Adipocyte (in vitro differentiated cells): ENCODE measurements around the gene TP53AIP1.
"Not testable (repeated sequence)": the region's sequence is repeated elsewhere in the genome, so short reads cannot be mapped to it uniquely, and the experiment has no call there.

Experiments used
- DNase-seq: peaks from one replicate; pipeline ENCODE4 v3.0.0-alpha.2; 2015; ENCODE audit warnings: low read depth
- H3K27me3 ChIP-seq: replicated peaks from 2 replicates; pipeline ENCODE4 v1.7.0; 2013; ENCODE audit warnings: mild to moderate bottlenecking, low read length, moderate library complexity; ENCODE audit not compliant: control insufficient read depth, insufficient read depth
- H3K36me3 ChIP-seq: 2 replicates; pipeline ENCODE4 v1.7.0; 2013; ENCODE audit warnings: low read length, mild to moderate bottlenecking, moderate library complexity; ENCODE audit not compliant: control insufficient read depth, insufficient read depth, severe bottlenecking
- H3K4me1 ChIP-seq: 2 replicates; pipeline ENCODE4 v1.7.0; 2013; ENCODE audit warnings: mild to moderate bottlenecking, low read length, moderate library complexity; ENCODE audit not compliant: control insufficient read depth, insufficient read depth
- H3K4me3 ChIP-seq: 2 replicates; pipeline ENCODE4 v1.7.0; 2013; ENCODE audit warnings: mild to moderate bottlenecking, low read length, moderate library complexity
- H3K9ac ChIP-seq: 2 replicates; pipeline ENCODE4 v1.7.0; 2013; ENCODE audit warnings: mild to moderate bottlenecking, low read length, moderate library complexity
- H3K9me3 ChIP-seq: 2 replicates; pipeline ENCODE4 v1.7.0; 2013; ENCODE audit warnings: mild to moderate bottlenecking, low read length, moderate library complexity; ENCODE audit not compliant: control insufficient read depth

The TP53AIP1 gene

GRCh38 chr11:128924510-128925249, 18.0 kb downstream of the TP53AIP1 start:
- peaks cover 54% of the 10 kb centered on the region for H3K27me3 ChIP-seq
- no peak overlapping the region for H3K4me3 ChIP-seq
- no peak overlapping the region for H3K9ac ChIP-seq
- H3K4me1 ChIP-seq = no peaks in the 10 kb centered on the region
- DNase-seq = no peak
- H3K36me3 ChIP-seq = no peaks in the 10 kb centered on the region
- no peaks in the 10 kb centered on the region for H3K9me3 ChIP-seq

GRCh38 chr11:128924104-128924503, 18.6 kb downstream of the TP53AIP1 start:
- Histone ChIP-seq H3K27me3 (peaks cover 58% of the 10 kb centered on the region), H3K4me3 (no peak overlapping the region), H3K36me3 (no peaks in the 10 kb centered on the region), H3K4me1 (no peaks in the 10 kb centered on the region), H3K9ac (no peak overlapping the region), H3K9me3 (no peaks in the 10 kb centered on the region)
- DNase-seq = no peak

- Histone ChIP-seq H3K4me1 (no peaks in the 10 kb centered on the region), H3K27me3 (peaks cover 53% of the 10 kb centered on the region), H3K4me3 (no peak overlapping the region)
Observed at GRCh38 chr11:128921793-128922192, 20.9 kb downstream of the TP53AIP1 start.

GRCh38 chr11:128920666-128921065, 22.0 kb downstream of the TP53AIP1 start:
- H3K4me1 ChIP-seq = no peaks in the 10 kb centered on the region
- no peak overlapping the region for H3K9ac ChIP-seq
- no peak overlapping the region for H3K4me3 ChIP-seq
- H3K27me3 ChIP-seq = peaks cover 50% of the 10 kb centered on the region
- DNase-seq = no peak
- H3K9me3 ChIP-seq = peaks cover 3% of the 10 kb centered on the region
- no peaks in the 10 kb centered on the region for H3K36me3 ChIP-seq

More at GRCh38 chr11:128921793-128922192, 20.9 kb downstream of the TP53AIP1 start:
- DNase-seq = no peak
- no peak overlapping the region for H3K9ac ChIP-seq
- no peaks in the 10 kb centered on the region for H3K36me3 ChIP-seq
- no peaks in the 10 kb centered on the region for H3K9me3 ChIP-seq

GRCh38 chr11:128919635-128920034, 23.0 kb downstream of the TP53AIP1 start:
- not testable (repeated sequence) for H3K4me1 ChIP-seq, H3K9me3 ChIP-seq, DNase-seq, H3K9ac ChIP-seq, H3K36me3 ChIP-seq, H3K4me3 ChIP-seq
- H3K27me3 ChIP-seq = peaks cover 59% of the 10 kb centered on the region

GRCh38 chr11:128919216-128919615, 23.5 kb downstream of the TP53AIP1 start:
- Histone ChIP-seq H3K9ac (no peak overlapping the region), H3K9me3 (peaks cover 5% of the 10 kb centered on the region), H3K36me3 (no peaks in the 10 kb centered on the region), H3K4me1 (no peaks in the 10 kb centered on the region), H3K27me3 (peaks cover 60% of the 10 kb centered on the region), H3K4me3 (no peak overlapping the region)
- DNase-seq = no peak

- peaks cover 5% of the 10 kb centered on the region for H3K9me3 ChIP-seq
- H3K4me1 ChIP-seq = no peaks in the 10 kb centered on the region
- no peak overlapping the region for H3K9ac ChIP-seq
- no peak for DNase-seq
- no peaks in the 10 kb centered on the region for H3K36me3 ChIP-seq
- no peak overlapping the region for H3K4me3 ChIP-seq
- H3K27me3 ChIP-seq = peaks cover 63% of the 10 kb centered on the region
Observed at GRCh38 chr11:128917144-128917724, 25.4 kb downstream of the TP53AIP1 start.

GRCh38 chr11:128916681-128917080, 26.0 kb downstream of the TP53AIP1 start:
- Histone ChIP-seq H3K4me1 (no peaks in the 10 kb centered on the region), H3K36me3 (no peaks in the 10 kb centered on the region), H3K9me3 (peaks cover 5% of the 10 kb centered on the region), H3K4me3 (no peak overlapping the region), H3K27me3 (peaks cover 63% of the 10 kb centered on the region), H3K9ac (no peak overlapping the region)
- DNase-seq = no peak

- H3K4me1 ChIP-seq = no peaks in the 10 kb centered on the region
- no peaks in the 10 kb centered on the region for H3K36me3 ChIP-seq
- H3K4me3 ChIP-seq = no peak overlapping the region
- peaks cover 5% of the 10 kb centered on the region for H3K9me3 ChIP-seq
- H3K27me3 ChIP-seq = peaks cover 59% of the 10 kb centered on the region
- H3K9ac ChIP-seq = no peak overlapping the region
- no peak for DNase-seq
Observed at GRCh38 chr11:128916037-128916572, 26.6 kb downstream of the TP53AIP1 start.

- H3K4me1 ChIP-seq = no peaks in the 10 kb centered on the region
- H3K4me3 ChIP-seq = no peak overlapping the region
- H3K9me3 ChIP-seq = peaks cover 5% of the 10 kb centered on the region
Observed at GRCh38 chr11:128915149-128915521, 27.5 kb downstream of the TP53AIP1 start.

GRCh38 chr11:128914216-128915148, 28.2 kb downstream of the TP53AIP1 start:
- H3K4me3 ChIP-seq = no peak overlapping the region
- H3K4me1 ChIP-seq = no peaks in the 10 kb centered on the region
- peaks cover 5% of the 10 kb centered on the region for H3K9me3 ChIP-seq
- DNase-seq = no peak
- peaks cover 43% of the 10 kb centered on the region for H3K27me3 ChIP-seq
- H3K9ac ChIP-seq = no peak overlapping the region
- no peaks in the 10 kb centered on the region for H3K36me3 ChIP-seq

More at GRCh38 chr11:128915149-128915521, 27.5 kb downstream of the TP53AIP1 start:
- peaks cover 49% of the 10 kb centered on the region for H3K27me3 ChIP-seq
- no peak overlapping the region for H3K9ac ChIP-seq
- no peaks in the 10 kb centered on the region for H3K36me3 ChIP-seq
- no peak for DNase-seq
